GM21360 (cell line): ENCODE results near the gene ZNF460.

Experiments
- ATAC-seq: cut with Tn5 transposase; IDR thresholded peaks from one replicate; pipeline ENCODE4 v1.9.1; 2021; ENCODE audit warnings: mild to moderate bottlenecking, moderate library complexity; ENCODE audit not compliant: unreplicated experiment

Gene ZNF460

GRCh38 chr19:57338877-57339276 lies 58.6 kb downstream of the ZNF460 start:
- ATAC-seq: no peak

GRCh38 chr19:57342582-57342981 lies 62.3 kb downstream of the ZNF460 start:
- ATAC-seq: no peak
